Occipital lobe (tissue), 2 donors: ENCODE measurements around the gene FOXP1. TPM values are rescaled to one million over a fixed set of nuclear protein-coding genes. Genes with fewer than 3 reads are reported as not detected.
A peak's percentile ranks its signal among the peaks of the same experiment; 100 is the strongest.
"Not testable (repeated sequence)": the region's sequence is repeated elsewhere in the genome, so short reads cannot be mapped to it uniquely, and the experiment has no call there.

Source experiments
- DNase-seq: peaks from one replicate; lab custom pipeline; 2025; lab: John Stamatoyannopoulos, UW
- total RNA-seq: library from RNA; depleted of rRNA; stranded (reverse); fragments of >200 nt; gene quantifications from one replicate; pipeline ENCODE4 v1.2.3, GENCODE V29; 2014

The FOXP1 gene
- total RNA-seq, 1 donor from 2014 or later = 168 TPM

DNA sequence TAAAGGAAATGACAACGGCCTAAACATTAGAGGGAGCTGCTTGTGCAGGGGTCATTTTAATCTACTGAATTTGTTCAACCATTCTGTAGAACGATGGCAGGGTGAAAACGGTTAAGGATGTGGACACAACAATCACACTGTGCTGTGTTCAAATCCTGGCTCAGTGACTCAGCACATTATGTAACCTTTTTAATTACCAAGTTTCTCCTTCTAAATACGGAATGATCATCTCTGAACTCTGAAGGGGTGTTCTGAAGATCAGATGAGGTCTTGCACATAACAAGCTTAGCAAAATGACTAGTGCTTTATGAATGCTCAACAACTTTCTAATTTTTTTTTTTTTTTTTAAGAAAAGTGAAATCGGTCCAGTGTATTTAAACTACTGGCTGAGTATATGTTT, 592.8 kb downstream of the FOXP1 start:
- DNase-seq = no peak

DNA sequence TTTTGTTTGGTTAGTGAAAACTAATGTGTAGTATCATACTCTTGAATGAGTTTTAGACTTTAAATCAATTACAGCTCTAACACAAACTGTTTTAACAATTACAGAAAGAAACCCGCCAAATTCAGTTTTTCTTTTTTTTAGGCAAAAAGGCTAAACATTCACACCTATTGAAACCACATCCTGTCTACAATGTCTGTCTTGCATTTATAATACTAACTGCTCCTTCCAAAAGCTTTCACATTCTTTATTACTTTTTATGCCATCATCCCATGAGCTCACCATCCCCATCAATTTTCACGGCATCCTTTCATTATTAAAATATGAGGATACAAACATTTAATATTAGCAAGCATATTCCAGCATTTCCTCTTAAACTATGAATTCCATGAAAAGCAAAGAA, 593.3 kb downstream of the FOXP1 start:
- no peak for DNase-seq

DNA sequence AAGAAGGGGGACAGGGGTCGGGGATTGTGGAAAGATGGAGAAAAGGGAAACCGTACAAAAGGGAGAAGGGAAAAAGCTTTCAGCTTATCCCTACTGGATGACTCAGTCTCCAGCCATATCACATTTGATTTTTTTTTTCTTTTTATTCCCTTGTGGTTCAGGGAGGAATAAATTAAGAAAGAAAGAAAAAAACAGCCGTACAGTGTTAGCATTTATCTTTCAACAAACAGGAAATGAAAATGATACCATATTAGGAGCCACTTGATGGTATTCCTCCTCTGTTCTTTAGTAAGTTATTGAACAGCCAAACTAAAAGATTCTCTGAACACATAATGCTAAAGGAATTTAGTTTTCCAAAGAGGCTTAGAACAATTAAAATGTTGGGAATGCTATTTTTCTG, 594.4 kb downstream of the FOXP1 start:
- no peak for DNase-seq

DNA sequence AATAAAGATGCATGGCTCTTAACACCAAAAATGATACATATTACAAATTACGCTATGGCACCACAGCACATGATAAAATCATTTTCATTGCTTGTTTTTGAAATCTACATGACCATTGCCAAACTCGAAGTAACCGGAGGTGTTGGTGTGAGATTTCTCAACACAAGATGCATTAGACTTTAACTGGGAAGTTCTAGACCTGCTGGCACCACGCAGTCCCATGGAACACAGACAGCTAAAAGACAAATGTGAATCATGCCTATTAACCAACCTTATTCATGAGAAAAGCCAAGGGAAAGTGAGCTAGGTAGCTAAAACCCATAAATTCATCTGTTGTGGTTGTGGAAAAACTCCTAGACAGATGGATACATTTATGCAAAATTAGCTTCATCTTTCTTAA, 595.4 kb downstream of the FOXP1 start:
- DNase-seq = no peak

DNA sequence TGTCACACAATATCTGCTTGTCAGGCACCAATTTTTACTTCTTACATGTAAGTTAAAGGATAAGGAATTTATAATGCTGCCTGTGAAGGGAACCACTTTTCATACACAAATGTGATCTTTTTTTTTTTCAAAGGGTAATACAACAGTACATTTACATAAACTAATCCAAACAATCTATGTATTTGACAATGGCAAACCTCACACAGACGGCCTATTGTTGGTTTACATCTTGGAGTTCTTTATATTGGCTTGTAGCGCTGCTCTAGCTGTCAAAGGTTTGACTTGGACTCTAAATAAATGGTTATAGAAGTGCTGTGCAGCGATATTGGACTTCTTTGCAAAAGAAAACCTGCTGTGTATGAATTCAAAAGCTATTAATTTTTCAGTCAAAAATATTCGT, 598.0 kb downstream of the FOXP1 start:
- no peak for DNase-seq

DNA sequence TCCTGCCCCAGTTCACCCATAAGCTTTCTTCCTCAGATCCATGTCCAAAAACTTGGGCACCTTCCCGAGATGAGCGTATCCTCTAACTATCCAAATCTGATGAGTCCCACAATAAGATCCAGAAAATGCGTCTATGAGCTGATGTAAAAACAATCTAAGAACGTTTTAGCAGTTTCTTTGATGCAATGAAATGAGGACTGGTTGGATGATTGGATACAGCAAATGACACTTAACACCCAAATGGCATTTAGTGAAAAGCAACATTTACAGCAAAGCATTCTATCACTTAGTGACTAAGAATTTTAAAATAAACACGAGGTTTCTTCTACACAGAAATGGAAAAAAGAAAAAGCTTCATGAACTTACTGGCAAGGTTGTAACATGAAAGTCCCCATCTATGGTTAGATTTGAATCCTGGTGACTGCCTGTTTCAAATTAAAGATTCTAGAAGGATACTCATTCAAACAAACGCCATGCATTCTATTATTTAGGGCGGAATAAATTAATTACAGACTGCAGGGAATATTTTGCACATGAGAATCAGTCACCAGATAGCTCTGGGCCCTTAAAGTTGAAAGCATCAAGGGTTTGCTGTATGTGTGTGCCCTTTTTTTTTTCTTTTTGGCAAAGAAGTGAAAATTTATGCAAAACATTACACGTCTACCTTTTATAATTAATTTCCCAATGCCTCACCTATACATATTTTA, 598.6 kb downstream of the FOXP1 start:
- no peak for DNase-seq

DNA sequence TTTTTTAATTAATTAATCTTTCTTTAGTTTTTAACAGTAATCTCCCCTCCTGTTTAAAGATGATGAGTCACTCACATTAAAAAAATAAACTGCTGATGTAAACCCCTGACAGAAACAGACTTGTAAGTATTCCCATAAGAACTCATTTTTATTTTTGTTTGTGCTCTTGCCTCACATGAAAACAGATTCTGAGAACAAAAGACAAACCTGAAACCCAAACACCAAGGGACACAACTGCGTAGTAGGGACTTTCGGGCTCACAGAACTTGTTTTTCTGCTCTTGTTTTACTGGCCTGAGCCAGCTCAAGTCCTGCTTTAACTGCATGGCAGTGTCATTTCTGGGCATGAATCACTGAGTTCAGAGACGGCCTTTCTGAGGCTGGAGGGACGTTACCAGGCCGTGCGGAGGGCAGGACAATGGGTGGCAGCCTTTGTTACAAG, 600.8 kb downstream of the FOXP1 start:
- peak; percentile 16 for DNase-seq

DNA sequence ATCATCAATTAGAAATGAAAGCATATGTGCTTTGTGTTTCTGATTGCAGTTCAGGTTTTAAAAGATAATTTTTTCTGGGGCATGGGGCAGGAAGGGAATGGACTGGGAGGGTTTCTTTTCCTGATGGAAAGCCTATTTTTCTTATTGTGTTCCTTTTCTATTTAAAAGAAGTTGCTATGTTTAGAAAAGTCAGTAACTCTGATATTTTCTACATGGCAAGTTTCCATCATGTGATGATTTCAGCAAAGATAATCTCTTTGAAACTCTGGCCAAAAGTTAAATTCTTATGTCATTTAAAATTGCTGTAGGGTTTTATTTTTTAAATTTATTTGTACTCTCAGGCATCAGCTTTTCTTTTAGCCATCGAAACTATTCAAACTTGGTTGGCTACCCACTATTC, 601.2 kb downstream of the FOXP1 start:
- DNase-seq = no peak

DNA sequence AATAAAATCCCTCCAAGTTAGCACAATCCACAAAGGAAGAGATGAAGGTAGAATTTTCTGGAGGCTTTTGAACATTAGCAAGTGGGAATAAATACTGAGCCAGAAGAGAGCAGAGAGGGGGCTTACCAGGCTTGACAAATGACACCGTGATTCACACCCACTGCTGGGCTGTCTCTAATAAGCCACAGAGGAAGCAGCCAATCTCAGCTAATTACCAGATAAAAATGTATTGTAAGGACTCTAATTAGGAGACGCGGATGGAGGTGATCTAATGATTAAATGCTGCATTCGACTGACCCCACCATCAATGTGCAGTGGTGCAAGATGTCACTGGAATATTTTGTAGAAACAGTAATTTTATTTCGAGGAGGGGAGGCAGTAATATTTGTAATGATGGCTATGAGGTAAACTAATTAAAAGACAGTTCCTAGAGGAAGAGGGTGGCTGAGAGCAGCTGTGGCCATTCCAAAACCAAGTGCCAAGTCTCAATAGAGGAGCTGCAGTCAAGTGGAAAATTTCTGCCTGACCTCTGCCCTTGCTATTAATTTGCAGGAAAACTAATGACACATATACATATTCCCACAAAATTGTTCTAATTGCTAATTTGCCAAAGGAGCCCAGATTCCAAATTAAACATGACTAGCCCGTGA, 602.2 kb downstream of the FOXP1 start:
- no peak for DNase-seq

DNA sequence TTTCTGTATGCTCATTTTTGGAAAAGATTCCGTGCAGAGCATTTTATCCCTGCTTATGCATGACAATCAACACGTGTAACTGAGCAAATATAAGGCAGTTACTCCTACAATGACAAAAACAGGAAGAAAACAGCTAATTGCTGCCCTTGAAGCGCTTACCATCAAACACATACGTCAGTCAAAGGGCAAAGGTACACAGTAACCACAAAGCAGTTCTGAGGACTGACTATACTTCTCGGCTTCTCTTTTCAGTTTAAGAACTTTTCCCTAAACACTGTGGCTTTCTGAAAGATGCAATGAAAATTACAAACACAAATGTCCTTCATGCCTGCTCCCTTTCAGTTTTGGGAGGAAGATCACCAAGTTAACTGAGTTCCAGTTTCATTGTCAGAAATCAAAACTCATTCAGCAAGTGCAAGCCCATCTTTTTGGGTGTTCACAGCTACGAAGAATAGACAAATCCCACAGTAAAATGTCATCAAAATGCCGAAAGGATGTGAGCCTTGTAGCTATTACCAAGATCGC, 602.8 kb downstream of the FOXP1 start:
- DNase-seq = no peak

DNA sequence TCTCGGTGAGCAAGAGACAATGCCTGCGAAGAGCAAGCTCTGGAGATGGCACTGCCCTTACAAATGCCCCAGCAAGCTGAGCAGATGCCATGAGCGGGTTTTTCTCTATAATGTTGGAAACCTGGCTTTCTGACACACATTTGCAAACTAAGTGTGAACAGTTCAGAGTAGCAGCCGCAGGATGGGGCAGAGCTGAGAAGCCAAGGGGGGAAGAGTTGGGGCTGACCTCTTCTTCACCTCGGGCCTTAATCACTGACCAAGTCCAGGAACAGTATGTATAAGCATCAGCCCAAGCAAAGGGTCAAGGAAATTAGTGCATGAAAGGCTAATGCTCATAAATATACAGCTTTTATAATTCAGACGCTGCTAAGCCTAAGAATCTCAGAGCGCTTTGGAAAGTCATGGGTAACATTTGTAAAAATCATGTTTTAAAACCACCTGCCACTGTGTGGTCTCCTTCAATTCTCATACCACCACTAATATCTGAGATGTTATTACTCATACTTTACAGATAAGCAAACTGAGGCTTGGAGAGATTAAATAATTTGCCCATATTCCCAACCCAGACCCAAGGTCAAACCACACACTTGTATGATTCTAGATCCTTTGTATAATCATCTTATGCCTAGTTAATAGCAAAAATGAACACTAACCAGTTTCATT, 603.4 kb downstream of the FOXP1 start:
- DNase-seq = no peak

DNA sequence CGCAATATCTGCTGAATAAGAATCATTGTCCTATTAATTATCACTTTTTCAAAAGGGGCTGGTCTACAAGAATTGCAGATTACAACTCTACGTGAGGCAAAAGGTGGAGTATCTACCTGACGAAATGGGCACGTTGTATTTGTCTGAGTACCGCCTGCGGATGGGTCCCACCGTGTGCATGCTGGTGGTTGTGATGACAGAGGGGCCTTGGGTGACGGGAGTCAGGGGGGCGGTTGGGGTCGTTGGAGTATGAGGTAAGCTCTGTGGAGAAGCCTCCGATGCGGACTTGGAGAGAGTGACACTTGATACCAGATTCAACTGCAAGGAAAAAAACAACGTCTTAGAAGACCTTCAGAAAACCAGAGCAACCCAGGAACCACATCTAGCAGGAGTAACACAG, 605.8 kb downstream of the FOXP1 start:
- DNase-seq = no peak

DNA sequence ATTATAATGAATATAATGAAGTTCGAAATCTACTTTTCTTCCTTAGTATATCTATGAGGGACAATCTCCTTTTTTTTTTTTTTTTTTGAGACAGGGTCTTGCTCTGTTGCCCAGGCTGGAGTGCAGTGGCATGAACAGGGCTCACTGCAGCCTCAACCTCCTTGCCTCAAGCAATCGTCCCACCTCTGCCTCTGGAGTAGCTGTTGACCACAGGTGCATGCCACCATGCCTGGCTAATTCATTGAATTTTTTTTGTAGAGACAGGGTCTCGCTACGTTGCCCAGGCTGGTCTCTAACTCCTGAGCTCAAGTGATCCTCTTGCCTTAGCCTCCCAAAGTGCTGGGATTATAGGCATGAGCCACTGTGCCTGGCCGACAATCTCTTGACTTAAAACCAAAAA, 607.5 kb downstream of the FOXP1 start:
- not testable (repeated sequence) for DNase-seq

DNA sequence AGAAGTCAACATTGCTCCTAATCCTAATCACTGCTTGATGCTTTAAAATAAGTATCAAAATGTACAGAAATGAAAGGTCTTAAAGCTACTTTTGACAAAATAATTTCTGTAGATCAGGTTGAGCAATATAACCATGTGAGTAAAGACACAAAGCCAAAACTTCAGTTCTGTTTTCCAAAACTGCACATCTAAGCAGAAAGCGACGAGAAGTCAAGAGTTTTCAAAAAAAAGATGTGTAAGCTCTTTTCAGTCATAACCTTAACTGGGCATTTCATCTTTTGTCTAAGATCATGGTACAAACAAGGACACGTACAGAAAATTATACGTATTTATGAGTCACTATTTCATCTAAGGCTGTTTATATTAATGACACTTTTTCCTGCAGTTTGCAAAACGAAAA, 608.8 kb downstream of the FOXP1 start:
- DNase-seq = no peak

DNA sequence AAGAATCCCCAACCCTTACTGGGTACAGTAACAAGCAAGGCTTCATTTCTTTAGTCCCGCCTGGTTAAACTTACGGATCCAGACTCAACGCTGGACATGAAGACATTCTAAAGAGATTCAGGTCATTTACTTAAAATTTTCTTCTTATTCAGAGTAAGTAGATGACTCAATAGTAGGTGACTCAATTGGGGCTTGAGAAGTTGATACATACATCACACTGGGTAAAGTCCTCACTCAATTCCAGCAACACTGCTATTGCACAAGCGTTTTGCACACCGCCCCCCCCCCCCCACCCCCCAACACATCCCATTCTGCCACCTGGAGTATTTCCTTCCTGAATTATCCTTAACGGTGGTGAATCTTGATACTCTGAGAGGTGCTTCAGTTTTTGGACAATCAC, 610.0 kb downstream of the FOXP1 start:
- DNase-seq = no peak

DNA sequence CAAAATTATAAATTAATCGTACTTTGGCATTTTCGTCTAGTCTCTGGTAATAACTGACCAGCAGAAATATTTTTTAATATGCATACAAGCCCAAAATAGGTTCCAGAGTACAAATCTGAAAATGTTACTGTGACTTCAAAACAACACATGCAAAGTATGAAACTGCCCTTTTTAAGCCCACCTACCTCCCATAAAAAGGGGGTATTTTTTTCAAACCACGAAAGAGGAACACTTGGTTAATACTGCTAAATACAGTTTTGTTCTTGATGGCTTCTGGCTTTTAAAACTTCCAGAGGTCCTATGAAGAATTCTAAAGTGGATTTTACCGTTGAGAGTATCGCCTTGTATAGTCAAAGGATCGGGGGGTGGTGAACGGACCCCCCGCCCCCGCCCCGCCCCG, 610.7 kb downstream of the FOXP1 start:
- DNase-seq = no peak

DNA sequence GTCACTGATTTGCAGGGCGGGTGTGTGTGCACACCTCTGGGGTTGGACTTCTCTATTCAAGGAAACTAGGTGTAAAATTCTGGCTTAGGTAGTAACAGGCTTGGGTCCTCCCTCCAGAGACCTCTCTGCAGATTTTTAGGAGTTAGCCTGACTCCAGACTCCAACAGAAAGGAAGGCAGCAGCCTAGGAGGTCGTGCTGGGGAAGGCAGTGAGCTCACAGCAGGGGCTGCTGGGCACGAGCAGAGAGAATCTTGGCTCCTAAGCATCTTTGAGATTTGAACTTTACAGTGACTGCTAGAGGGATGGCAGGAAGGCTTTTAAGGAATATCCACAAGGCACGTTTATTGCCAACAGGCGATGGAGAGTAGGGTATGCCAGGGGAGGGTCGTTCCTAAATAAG, 612.6 kb downstream of the FOXP1 start:
- no peak for DNase-seq

DNA sequence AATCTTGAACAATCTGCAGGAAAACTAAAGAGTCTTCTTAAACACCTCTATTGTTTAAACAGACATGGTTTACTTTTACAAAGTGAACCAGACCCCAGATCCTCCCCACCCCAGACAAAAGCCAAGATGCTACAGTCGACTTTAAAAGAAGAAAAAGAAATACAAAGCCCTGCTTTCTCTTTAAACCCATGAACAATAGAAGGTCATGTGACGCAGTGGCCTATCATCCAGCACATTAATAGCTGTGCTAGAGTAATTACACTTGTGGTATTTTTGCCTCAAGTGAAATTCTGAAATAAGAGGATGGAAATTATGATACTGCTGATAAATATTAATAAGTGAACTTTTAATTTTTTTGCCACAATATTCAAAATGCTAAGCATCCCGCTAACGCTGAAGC, 613.4 kb downstream of the FOXP1 start:
- no peak for DNase-seq

DNA sequence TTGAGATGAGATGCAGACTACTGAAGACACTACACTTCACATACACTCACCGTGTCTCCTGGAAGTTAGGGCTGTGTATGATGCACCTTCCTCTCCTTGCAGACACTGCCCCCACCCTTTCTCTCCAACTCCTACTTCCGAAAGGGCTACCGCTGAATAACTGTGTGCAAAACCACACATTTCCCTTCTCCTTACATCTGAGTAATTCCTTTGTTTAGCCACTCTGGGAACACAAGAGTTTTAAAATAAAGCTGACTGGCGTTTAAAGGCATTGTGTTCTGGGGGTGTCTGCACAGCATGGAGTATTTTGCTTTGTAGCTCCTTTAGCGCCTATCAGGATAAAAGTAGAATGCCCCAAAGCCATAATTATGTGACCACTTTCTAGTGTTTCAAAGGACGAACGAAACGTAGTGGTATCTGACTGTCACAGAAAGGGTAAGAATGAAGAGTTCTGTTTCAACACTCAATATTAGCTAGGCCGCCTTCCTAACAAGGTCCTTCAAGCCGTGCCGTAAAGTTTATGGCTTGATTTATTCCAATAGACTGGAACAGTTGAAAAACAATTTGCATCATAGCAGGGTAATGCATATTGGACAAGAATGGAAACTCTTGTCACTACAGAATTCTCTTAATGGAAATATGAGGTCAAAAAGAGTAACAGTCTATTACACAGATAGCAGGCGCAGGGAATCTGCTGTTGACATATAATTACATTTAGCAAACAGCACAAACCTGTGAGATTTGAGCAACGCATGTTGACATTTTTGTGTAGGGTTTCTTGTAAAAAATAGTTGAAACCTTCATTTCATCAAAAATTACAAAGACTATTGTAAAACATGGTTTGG, 619.9 kb downstream of the FOXP1 start:
- no peak for DNase-seq

DNA sequence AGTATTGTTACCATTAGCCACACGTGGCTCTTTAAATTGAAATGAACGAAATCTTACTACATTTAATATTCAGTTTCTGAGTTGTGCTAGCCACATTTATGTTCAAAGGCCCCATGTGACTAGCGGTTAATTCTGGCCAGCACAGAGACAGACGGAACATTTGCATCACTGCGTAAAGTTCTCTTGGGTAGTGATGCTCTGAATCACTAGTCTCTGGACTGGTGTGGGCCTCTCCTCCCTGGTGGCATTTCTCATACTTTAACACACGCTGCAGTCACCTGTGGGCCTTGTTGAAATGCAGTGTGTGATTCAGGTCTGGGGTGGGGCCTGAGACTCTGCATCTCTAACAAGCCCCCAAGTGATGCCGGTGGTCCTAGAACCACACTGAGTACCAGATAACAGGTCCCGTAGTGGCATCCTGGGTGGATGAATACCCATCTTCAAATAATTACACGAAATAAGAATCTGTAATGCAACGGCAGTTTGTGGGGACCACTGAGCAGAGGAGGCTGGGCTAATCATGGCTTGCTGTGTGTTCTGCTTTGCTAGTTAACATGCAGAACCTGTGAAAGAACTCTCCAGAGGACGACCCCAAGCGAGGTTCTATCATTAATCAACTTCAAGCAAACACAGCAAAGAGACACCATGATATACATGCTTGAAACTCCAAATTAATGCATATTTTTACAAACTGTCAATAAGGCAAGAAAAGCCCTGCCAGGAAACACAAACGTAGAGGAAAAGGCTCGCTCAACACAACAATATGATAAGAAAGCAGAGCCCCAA, 623.8 kb downstream of the FOXP1 start:
- DNase-seq = no peak
